ENCODE measurements around the gene STPG2.
"Not testable (repeated sequence)": the region's sequence is repeated elsewhere in the genome, so short reads cannot be mapped to it uniquely, and the experiment has no call there.

The STPG2 gene

GRCh38 chr4:97786306-97786920 lies 356.9 kb downstream of the STPG2 start:
- no peak for DNase-seq

GRCh38 chr4:97778174-97778573 lies 365.1 kb downstream of the STPG2 start:
- DNase-seq, result no peak

- no peak for DNase-seq
These were observed 368.8 kb downstream of the STPG2 start for GRCh38 chr4:97774347-97774989.

GRCh38 chr4:97770222-97770621 lies 373.1 kb downstream of the STPG2 start:
- DNase-seq, result no peak

GRCh38 chr4:97762115-97762512 lies 381.2 kb downstream of the STPG2 start:
- no peak for DNase-seq

DNA sequence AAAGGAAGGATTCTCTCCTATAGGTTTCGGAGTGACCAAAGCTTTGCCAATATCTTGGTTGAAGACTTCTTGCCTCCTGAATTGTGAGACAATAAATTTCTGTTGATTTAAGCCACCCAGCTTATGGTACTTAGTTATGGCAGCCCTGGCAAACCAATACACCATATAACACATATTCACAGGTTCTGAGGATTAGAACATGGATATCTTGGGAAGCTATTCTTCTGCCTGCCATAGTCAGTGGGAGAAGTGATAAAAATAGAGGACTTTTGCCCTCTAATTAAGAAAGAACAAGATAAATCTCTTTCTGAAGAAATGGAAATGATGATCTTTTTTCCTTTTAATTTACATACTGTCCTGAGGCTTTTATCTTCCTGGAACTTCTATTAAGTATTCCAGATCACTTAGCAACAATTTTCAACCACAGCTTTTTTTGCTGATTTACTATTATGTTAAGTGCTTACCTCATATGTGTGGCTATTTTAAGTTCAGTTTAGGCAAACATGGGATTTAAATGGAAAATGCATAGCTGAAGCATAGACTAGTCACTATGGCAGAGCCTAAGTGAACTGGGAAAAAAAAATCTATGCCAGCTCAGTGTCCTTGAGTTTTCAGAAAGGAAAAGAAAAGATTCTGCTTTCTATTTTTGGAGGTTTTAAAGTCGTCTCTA lies 381.7 kb downstream of the STPG2 start:
- no peak for DNase-seq

GRCh38 chr4:97759785-97760184 lies 383.5 kb downstream of the STPG2 start:
- DNase-seq, result no peak

- no peak for DNase-seq
These were observed 390.7 kb downstream of the STPG2 start for GRCh38 chr4:97752599-97752998.

- DNase-seq, result no peak
These were observed 395.3 kb downstream of the STPG2 start for GRCh38 chr4:97747945-97748344.

- DNase-seq, result no peak
These were observed 422.3 kb downstream of the STPG2 start for GRCh38 chr4:97720869-97721432.

DNA sequence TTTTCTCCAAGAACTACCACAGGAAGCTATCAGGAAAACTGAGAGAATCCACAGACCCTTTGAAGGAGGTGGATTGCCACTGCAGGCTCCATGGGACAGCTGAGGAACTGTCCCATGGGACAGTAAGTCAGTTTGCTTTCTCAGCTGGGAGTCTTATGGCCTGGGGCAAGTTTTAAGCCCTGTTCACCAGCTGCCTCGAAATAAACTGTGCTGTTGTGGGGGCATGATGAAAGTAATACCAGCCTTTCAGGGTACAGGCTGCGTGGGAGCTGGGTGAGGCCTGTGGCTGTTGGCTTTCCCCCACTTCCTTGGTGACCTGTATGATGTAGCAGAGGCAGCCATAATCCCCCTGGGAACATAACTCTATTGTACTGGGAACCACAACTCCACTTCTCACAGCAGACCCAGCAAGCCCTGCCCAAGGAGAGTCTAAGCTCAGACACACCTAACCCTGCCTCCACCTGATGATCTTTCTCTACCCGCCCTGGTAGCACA lies 452.1 kb downstream of the STPG2 start:
- no peak for DNase-seq

GRCh38 chr4:97670703-97671269 lies 472.5 kb downstream of the STPG2 start:
- DNase-seq, result no peak

- DNase-seq, result no peak
These were observed 477.7 kb downstream of the STPG2 start for GRCh38 chr4:97665553-97665952.

DNA sequence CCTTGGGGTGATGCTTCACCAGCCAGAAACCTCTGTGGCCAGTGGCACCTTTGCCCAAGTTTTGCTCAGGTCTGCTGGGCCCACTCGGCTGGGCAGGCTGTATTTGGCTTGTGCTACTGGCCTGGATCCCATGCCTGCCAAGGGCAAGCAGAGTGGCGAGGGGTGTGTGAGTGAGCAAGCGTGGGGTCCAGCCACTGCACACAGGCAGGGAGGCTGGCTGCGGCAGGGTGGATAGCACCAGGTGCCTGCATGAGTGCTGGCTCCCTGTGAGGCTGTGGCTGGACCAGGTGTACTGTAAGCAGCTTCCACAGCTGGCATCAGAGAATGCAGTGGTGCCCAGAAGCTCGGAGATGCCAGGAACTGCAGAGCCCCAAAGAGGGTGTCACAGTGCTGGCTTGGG lies 478.5 kb downstream of the STPG2 start:
- DNase-seq, result no peak

- DNase-seq, result no peak
These were observed 481.1 kb downstream of the STPG2 start for GRCh38 chr4:97662133-97662532.

DNA sequence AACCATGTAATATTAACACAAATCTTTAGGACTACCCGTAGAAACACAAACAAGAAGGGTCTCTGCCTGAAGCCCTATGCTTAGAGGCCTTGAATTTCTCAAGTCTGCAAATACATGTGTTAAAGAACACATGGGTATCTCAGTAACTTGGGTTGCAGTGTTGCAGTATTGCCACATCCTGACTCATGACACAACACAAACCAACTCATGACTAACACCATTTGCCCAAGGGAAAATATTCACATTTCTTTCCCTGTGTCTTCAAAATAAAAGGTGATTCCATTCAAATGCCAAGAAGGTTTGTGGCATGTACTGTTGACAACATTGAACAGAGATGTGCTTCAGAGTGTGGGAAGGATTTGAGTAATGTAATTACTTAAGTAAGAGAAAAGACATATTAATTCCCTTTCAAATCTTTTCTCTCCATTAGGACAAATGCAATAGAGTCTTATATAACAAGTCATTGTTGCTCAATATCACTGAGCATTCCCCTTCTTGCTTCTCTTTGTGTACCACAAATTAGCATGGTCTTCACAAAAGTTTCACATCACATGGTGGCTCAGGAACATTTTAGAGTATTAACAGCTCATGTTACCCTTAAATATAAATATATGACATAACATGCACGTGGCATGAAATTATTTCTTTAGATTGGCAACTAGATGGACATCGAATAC lies 487.1 kb downstream of the STPG2 start:
- DNase-seq, result no peak

DNA sequence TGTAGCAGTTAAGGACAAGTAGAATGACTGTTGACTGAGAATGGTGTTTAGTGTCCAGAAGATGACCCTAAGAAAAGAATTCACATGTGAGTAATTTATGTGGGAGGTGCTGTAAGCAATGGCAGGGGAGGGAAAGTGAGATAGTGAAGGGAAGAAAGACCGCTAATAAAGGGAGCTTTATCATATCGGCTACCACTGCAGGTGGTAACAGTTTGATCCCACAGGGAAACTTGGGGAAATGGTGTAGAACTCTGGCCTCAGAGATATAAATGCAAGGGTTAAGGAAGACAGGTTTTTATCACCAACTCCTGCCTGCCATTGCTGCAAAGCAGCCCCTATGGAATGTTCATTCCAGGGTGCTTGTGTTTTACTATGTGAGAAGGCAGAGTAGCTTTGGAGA lies 489.6 kb downstream of the STPG2 start:
- no peak for DNase-seq

GRCh38 chr4:97646997-97647396 lies 496.3 kb downstream of the STPG2 start:
- DNase-seq, result no peak

DNA sequence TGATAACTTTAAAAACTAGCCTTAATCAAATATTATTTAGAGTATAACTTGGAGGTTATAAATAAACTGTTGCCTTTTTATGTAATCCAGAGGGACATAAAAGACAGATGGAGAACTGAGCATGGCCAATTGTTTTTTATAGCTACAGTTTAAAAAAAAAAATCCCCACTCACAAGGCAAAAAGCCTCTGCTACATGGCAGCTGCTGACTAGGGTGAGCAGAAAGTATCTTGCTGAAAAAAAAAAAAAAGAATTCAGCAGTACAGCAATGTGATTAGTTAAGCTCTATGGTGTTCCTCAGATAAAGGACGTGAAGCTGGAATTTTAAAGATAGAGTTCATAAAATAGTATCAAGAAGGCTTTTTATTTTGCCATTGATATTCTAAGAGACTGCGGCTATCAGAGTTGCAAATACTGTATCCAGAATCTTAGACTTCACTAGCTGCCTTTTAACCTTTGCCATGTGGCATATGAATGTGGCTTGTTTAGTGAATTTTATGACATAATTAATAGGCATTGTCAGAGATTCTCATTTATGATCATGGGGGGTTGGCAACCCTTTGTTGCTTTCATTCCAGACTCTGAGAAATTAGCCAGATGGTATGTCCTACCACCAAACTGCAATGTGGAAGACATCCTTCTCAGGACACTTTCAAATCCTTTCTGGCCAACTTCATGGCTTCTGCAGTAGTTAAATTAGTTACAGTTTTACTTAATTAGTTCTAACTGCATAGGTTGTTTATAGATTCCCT lies 498.0 kb downstream of the STPG2 start:
- no peak for DNase-seq

DNA sequence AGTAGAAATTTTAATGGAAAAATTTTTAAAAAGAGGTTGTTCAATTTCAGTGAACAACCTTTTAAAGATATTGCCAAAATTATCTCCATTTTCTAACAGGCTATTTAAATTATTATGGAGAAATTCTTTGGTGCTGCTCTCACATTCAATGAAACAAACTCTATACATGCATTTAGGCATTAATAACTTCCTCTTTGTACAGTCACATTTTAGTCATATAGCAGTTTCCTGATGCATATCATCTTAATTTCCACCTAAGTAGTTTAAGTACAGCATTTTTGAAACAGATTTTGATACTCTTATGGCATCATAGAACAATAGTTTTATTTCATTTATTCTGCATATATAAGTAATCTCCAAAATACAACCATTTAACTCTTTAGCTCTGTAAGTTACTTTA lies 500.1 kb downstream of the STPG2 start:
- DNase-seq, result no peak

DNA sequence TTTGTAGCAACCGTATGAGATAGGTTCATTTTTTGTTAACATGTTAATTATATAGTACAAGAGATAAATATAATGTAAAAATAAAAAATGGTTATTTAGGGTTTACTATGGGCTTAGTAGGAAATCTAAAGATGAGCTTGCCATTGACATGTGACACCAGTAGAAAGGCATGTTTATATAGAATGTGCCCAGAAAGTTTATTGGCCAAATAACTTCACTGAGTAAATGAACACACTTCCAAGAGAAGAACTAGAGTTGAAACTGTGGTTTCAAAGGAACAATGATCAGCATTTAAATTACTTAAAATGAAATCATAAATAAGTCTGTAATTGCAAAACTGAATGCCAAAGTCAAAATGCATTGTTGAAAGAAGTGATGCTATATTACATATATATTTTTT lies 503.3 kb downstream of the STPG2 start:
- DNase-seq, result no peak

DNA sequence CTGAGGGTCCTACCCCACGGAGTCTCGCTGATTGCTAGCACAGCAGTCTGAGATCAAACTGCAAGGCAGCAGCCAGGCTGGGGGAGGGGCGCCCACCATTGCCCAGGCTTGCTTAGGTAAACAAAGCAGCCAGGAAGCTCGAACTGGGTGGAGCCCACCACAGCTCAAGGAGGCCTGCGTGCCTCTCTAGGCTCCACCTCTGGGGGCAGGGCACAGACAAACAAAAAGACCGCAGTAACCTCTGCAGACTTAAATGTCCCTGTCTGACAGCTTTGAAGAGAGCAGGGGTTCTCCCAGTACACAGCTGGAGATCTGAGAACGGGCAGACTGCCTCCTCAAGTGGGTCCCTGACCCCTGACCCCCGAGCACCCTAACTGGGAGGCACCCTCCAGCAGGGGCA lies 509.4 kb downstream of the STPG2 start:
- DNase-seq, result not testable (repeated sequence)

Data from NK-92 treated with Interleukin-12 subunit alpha and Interleukin-12 subunit beta, amount 100 ng/mL, for 24 hours (cell line).